Measurements from ENCODE around the gene CEP72.
"Not testable (repeated sequence)": the region's sequence is repeated elsewhere in the genome, so short reads cannot be mapped to it uniquely, and the experiment has no call there.

Gene CEP72

GRCh38 chr5:600886-601541 lies 11.1 kb upstream of the CEP72 start:
- DNase-seq: no peak

- no peak for DNase-seq
Observed at GRCh38 chr5:601771-602465, 10.2 kb upstream of the CEP72 start.

- no peak for DNase-seq
Observed at GRCh38 chr5:602466-603035, 9.6 kb upstream of the CEP72 start.

- DNase-seq: no peak
Observed at GRCh38 chr5:603081-603998, 8.8 kb upstream of the CEP72 start.

GRCh38 chr5:604391-604831 lies 7.7 kb upstream of the CEP72 start:
- DNase-seq: no peak

- DNase-seq: not testable (repeated sequence)
Observed at GRCh38 chr5:605090-605489, 7.0 kb upstream of the CEP72 start.

- DNase-seq: no peak
Observed at GRCh38 chr5:606061-606460, 6.1 kb upstream of the CEP72 start.

GRCh38 chr5:606526-607399 lies 5.4 kb upstream of the CEP72 start:
- DNase-seq: no peak

GRCh38 chr5:607541-608428 lies 4.4 kb upstream of the CEP72 start:
- DNase-seq: no peak

- no peak for DNase-seq
Observed at GRCh38 chr5:608429-609370, 3.4 kb upstream of the CEP72 start.

GRCh38 chr5:609506-609905 lies 2.6 kb upstream of the CEP72 start:
- DNase-seq: no peak

- no peak for DNase-seq
Observed at GRCh38 chr5:610011-610743, 2.0 kb upstream of the CEP72 start.

GRCh38 chr5:610744-611730 lies 1.1 kb upstream of the CEP72 start:
- no peak for DNase-seq

GRCh38 chr5:612498-613424 lies 621 bp downstream of the CEP72 start:
- no peak for DNase-seq

GRCh38 chr5:616484-617039 lies 4.4 kb downstream of the CEP72 start:
- DNase-seq: no peak

GRCh38 chr5:617896-618295 lies 5.8 kb downstream of the CEP72 start:
- DNase-seq: no peak
